HG03354 (cell line): ENCODE data around the gene SND1.

Experiments used
- ATAC-seq: cut with Tn5 transposase; IDR thresholded peaks from one replicate; pipeline ENCODE4 v1.9.1; 2021; ENCODE audit warnings: mild to moderate bottlenecking; ENCODE audit not compliant: unreplicated experiment, poor library complexity, severe bottlenecking

The SND1 gene

GRCh38 chr7:128017862-128018845, 366.2 kb downstream of the SND1 start:
- no peak for ATAC-seq

- ATAC-seq: no peak
Observed at GRCh38 chr7:128019288-128019687, 367.3 kb downstream of the SND1 start.

GRCh38 chr7:128020159-128020558, 368.2 kb downstream of the SND1 start:
- no peak for ATAC-seq

GRCh38 chr7:128021366-128021765, 369.4 kb downstream of the SND1 start:
- ATAC-seq: no peak

GRCh38 chr7:128022631-128023532, 370.9 kb downstream of the SND1 start:
- ATAC-seq: no peak

GRCh38 chr7:128024151-128024550, 372.2 kb downstream of the SND1 start:
- no peak for ATAC-seq

- ATAC-seq: no peak
Observed at GRCh38 chr7:128025380-128025779, 373.4 kb downstream of the SND1 start.

- no peak for ATAC-seq
Observed at GRCh38 chr7:128025819-128026218, 373.8 kb downstream of the SND1 start.

GRCh38 chr7:128026551-128026950, 374.6 kb downstream of the SND1 start:
- no peak for ATAC-seq

- no peak for ATAC-seq
Observed at GRCh38 chr7:128027485-128027980, 375.5 kb downstream of the SND1 start.

GRCh38 chr7:128029405-128029995, 377.5 kb downstream of the SND1 start:
- no peak for ATAC-seq

- ATAC-seq: no peak
Observed at GRCh38 chr7:128030263-128030653, 378.3 kb downstream of the SND1 start.

GRCh38 chr7:128030654-128031611, 378.9 kb downstream of the SND1 start, which contains the start of gene LRRC4:
TSS of gene LRRC4 (minus strand) at chr7:128031437. CDS start at chr7:128030640, 797 bp downstream.
- peak; percentile 44 for ATAC-seq

- ATAC-seq: peak; percentile 79
Observed at GRCh38 chr7:128031901-128032604, 380.1 kb downstream of the SND1 start.

- ATAC-seq: no peak
Observed at GRCh38 chr7:128032605-128033235, 380.7 kb downstream of the SND1 start.

GRCh38 chr7:128033246-128033645, 381.3 kb downstream of the SND1 start:
- ATAC-seq: no peak

- ATAC-seq: no peak
Observed at GRCh38 chr7:128034825-128035224, 382.8 kb downstream of the SND1 start.

GRCh38 chr7:128035712-128036111, 383.7 kb downstream of the SND1 start:
- ATAC-seq: no peak
